Activated naive CD4-positive, alpha-beta T cell treated with Interleukin-2 at 50 U/mL for 16 hours (primary cell): ENCODE results near the gene NLGN1.
"Not testable (repeated sequence)": the region's sequence is repeated elsewhere in the genome, so short reads cannot be mapped to it uniquely, and the experiment has no call there.

ENCODE experiments used
- DNase-seq: peaks from one replicate; pipeline ENCODE4 v3.0.0-alpha.2; 2020

NLGN1 gene

DNA sequence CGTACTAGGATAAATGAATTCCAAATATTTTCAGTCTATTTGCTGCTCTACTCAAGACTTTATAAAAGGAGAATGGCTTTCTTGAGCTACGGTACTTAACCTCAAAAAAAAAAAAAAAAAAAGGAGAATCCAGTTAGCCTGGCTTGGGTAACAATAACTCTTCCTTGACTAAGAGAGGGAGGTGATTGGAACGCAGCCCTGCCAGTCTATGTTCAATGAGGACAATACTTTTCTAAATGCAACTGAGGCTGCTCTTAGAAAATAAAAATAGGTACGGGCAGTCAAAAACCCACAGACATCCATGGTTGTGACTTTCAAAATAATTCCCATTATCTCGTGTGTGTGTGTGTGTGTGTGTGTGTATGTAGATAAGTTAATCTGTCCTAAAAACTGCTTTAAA is 799.9 kb downstream of the NLGN1 start:
- DNase-seq, result no peak

DNA sequence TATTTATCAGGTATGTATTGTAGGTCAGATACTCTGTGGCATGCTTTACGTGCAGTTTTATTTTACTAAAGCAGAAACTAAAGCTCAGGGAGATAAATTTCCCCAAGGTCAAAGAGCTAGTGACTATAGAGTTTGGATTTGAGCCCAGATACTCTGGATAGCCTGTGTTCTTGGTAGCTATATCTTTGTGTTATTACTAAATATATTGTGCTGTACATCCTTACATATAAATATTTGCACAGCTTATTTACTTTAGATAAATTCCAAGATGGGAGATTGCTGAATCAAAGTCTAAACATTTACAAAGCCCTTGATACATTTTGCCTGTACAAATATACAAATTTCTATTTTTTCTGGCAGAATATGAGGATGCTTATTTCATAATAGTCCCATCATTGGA is 800.7 kb downstream of the NLGN1 start:
- no peak for DNase-seq

DNA sequence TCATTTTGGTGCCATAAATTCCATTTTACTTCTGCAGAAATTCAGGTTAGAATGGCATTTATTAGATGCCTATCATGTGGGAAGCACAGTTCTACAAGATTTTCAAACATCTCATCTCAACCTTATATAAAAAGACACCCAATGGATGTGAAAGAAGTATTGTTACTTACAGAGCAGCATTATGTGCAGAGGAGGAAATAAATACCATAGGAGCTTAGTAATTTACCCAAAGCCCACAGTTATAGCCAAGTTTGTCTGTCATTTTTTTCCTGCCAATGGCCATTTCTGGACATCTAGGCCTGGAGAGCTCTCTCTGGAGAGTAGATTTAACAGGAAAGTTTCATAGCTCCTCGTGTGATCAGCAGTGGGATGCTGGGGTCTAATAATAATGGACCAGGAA is 802.2 kb downstream of the NLGN1 start:
- no peak for DNase-seq

DNA sequence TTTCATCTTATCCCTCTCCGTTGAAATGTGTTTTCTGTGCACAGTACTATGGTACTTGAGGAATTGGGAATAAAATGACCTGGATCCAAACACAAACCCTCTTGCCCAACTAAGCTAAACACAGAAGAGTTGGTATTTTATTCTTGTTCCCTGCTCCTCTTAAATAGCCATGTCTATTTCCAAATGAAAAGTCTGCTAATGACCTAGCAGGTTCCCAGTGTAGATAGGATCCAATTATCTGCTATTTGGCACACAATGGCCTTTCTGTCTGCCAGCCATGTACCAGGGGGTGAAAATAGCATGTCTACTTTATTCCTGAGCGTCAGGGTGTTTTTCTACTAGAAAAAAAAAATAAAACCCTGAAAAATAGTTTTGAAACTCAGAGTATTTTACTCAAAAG is 804.6 kb downstream of the NLGN1 start:
- no peak for DNase-seq

DNA sequence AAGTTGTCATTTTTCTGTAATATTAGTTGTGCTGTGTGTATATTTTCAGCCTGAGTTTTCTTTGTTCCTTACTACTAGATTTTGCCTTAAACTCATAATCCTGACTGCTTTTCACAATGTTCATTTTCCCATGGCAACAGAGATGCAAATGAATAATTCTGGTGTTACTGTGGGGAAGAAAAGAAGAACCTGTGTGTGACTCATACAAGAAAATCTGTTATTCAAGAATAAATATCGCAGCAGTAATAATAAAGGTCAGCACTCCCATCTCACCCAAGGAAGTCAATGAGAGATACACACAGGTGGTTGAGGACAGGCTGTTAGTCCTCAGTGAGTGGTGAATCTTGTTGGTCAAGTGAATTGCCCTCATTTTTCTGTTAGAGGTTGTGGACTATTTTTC is 805.0 kb downstream of the NLGN1 start:
- no peak for DNase-seq

DNA sequence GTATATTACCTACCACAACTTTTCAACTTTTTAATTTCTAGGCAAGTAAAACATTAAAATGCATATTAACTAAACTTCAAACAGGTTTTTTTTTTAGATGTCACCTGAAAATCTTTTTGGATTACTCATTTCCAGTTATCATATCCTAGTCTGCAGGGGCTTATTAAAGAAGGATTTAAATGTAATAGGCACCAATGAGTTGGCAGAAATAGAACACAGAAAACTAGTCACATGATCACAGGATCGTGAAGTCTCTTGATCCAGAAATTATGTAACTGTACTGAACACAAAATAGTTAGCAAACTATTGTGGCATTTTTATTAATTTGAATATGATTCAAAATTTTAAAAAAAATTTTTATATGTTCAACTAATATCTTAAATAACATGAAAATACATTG is 807.2 kb downstream of the NLGN1 start:
- no peak for DNase-seq

DNA sequence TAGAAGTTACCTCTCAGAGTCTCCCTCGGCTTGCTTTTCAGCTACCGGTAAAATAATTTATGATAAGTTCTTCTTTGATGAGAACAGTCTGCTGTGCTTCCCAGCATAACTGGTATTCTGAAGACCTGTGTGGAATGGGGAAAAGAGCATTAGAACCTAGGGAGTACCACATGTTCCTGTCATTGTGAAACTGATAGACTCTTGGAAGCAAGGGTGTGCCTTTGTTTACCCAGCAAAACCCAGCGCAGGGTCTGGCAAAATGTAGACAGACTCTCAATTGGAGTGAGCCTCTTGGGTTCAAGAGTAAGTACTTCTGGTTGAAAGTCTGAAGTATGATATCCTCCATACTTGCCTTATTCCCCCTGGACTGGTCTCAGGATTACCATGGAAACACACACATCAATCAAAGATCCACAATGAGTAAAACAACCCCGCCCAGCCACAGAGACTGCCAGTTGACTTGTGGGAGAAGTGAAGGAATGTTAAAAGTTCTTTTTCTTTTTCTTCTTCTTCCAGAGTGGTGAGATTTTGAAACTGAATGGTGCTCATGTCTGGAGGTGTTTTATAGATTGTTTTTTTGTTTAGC is 809.2 kb downstream of the NLGN1 start:
- no peak for DNase-seq

DNA sequence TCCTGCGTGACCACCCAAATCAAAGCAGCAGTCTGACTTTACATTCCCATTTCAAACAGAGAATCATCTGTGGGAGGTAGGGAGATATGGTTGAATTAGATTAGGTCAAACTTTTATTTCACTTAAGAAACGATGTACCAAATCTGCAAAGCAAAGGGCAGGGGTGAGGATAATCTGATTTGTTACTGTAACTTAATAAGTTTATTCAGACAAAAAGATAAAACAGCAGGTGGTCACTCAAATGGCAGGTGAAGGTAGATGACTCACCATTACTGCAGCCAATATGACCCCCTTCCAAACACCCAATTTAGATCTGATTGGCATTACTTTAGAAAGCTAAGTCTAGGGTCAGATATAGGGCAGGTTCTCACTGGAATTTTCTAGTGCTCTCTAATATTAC is 810.6 kb downstream of the NLGN1 start:
- DNase-seq, result no peak

DNA sequence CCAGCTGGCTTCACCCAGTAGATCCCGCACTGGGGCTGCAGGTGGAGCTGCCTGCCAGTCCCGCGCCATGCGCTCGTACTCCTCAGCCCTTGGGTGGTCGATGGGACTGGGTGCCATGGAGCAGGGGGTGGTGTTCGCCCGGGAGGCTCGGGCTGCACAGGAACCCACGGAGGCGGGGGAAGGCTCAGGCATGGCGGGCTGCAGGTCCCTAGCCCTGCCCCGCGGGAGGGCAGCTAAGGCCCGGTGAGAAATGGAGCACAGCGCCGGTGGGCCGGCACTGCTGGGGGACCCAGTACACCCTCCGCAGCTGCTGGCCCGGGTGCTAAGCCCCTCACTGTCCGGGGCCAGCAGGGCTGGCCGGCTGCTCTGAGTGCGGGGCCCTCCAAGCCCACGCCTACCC is 814.4 kb downstream of the NLGN1 start:
- DNase-seq, result not testable (repeated sequence)

DNA sequence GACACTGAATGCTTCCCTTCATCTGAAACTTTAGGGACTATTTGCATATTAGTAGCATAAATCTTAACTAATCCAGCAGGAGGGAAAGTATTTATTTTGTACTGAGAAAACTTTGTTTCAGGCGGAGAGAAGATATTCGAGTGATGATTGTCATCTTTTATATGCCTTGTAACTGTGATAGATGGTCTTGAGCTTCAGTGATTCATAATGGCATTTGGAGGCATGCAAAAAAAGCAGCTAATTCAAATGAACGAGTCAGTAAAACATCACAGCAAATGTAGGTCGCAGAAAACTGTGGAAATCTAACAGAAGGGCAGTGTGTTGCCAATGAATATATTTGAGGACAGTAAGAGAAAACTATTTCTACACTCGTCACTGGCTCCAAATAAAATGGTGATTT is 817.9 kb downstream of the NLGN1 start:
- DNase-seq, result no peak

DNA sequence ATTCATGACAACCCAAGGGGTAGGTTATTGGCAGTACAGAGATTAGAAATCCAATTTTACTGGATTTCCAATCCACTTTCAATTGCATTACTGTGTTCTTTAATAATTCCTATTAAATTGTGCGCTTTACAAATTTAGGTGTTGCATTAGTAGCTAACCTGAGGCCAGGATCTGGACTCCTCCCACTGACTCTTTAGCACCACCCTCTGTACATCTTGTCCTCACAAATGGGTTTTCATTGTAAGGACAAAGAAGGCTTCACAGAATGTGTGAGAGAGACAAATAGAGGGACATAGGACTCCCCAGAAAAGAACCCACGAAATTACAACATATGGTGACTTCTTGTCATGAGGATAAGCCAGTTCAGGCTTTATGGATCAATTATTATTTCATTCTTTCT is 818.5 kb downstream of the NLGN1 start:
- no peak for DNase-seq

DNA sequence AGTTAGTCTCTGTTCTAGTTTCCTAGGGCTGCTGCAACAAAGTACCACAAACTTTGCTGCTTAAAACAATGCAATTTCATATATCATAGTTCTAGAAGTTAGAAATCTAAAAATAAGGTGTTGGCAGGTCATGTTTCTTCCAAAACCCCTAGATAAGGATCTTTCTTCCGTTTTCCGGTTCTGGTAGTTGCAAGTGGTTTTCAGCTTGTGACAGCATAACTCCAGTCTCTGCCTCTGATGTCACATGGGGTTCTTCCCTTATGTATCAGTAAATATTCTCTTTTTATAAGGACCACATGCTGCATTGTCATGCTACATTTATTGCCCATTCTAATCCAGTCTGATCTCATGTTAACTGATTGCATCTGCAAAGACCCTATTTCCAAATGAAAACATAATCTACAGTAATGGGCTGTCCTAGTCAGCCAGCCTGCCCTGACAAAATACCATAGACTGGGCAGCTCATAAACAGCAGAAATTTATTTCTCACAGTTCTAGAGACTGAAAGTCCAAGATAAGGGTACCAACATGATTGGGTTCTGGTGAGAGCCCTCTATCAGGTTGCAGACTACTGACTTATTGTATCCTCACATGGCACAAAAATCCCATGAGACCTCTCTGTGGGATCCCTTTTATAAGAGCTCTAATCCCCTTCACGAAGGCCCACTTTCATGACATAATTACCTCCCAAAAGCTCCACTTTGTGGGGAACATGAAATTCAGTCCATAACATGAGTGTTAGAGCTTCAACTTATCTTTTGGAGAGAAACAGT is 819.6 kb downstream of the NLGN1 start:
- DNase-seq, result no peak

DNA sequence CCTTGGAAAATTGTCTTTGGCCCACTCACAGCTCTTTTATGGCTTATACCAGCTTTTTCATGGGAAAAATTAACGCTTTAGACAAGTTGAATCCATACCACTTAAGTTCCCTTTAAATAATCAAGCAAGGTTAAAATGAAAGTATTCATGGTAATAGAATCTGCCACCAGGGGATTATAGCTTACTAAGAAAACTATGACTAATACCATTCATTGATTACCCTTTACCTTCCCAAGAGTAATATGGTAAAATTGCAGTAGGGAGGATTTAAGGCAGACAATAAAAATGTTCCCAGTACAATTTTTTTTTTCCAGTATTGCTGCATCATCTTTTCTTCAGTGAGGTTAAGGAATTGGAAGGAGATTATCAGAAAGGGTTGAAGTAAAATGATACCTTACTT is 820.5 kb downstream of the NLGN1 start:
- no peak for DNase-seq

DNA sequence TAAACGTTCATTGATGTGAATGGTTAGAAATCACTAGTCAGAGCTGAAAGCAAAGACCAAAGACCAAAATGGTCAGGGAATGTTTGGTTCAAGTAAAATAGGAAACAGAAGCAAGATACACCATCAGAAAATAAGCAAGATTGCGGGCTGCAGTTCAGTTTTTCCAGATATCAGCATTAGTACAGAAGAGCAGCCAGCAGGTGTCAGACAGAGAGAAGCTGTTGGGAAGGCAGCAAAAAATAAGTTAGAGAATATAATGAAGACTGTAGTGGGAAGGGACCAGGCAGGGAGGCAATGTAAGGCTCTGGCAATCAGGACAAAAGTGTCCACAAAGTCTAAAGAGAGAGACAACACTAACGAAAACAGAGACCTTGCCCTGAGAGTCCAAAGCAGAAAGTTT is 822.2 kb downstream of the NLGN1 start:
- no peak for DNase-seq

DNA sequence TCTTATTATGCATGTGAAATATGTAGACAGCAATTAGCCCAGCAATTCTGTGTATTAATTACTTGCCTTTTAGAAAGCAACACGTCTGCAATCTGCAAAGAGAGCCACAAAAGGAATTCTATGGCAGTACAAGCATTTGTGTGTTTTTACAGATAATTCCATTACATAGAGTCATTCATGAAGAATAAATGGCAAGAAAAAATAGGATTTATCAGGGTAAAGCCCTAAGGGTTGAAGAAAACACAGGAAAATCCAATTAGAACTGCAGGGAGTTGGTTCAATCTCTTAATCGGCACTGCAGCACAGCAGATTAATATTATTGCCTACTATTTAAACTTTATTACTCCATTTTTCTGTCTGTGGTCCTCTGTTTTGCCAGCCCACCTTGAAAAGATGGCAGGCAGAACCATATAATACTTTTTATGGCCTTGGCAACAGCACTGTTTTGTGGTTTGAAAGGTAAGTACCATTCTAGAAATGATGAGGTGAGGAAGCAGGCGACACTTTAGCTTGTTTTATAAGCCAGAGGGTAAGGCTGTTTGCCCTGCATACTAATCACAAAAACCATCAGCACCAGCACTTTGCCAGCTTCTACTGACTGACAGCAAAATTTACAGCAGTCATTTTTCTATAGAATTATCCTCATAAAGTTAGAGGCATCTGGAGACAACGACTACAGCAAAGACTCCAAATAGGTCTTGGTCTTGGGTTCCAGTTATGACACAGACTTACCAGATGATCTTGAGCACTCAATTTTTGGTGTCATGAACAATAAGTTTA is 823.4 kb downstream of the NLGN1 start:
- DNase-seq, result no peak

DNA sequence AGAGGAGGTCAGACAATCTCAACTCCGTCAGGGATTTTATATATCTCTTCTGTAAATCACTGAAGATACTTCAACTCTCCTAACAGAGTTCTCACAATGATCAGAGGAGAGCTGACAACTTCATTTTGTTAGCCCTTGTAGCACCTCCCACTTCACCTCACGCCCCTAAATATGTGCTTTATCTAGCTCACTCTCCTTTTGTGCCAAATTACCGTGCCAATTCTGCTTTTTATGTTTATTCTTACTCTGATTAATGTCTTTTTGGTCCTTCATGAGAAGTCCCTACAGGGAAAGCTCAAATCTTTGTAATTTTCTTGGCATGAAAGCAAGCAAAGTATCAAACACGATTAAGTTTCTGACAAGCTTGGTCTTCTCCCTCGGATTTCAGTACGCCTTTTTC is 825.5 kb downstream of the NLGN1 start:
- no peak for DNase-seq

DNA sequence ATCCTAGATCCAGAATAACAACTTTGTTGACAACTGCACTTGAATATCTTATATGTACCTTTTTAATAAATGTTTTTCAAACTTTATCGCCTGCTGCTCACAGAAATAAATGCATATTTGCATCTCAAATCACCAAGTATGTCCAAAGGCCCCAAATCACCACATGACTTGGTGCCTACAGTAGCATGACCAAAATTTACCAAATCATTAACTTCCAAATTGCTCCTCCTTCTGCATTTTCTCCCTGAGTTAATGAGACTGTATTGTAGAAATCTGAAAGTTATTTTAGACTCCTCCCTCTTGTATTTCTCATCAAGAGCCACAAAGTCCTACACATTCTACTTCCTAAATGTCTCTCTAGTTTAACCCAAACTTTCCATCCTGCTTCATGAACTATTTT is 826.1 kb downstream of the NLGN1 start:
- no peak for DNase-seq

DNA sequence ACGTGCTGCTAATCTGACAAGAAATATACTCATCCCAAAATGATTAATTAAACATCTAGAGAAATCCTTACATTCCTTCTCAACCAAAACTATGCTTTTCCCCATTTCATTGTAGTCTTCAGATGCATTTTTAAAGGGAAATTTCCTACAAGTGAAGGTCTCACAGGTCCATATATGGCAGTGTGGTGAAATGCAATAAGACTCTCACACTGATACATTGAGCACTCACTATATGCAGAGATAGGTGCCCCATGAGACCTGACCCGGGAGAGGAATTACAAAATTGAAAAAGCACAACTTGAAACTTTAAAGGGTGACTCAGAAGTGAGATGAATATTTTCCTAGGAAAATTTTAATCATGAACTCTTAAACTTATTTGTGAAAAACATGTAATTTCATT is 832.4 kb downstream of the NLGN1 start:
- DNase-seq, result no peak

DNA sequence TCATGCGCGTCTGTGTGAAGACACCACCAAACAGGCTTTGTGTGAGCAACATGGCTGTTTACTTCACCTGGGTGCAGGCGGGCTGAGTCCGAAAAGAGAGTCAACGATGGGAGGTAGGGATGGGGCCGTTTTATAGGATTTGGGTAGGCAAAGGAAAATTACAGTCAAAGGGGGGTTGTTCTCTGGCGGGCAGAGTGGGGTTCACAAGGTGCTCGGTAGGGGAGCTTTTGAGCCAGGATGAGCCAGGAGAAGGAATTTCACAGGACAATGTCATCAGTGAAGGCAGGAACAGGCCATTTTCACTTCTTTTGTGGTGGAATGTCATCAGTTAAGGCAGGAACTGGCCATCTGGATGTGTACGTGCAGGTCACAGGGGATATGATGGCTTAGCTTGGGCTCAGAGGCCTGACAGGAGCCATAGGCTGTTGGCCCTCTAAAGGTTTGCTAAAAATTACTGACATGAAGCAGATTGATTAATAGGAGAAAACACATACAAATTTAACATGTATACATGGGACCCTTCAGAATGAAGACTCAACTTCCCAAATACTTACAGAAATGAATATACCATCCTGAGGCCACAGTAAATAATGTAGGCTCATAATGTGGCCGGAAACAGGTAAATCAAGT is 834.6 kb downstream of the NLGN1 start:
- DNase-seq, result not testable (repeated sequence)

DNA sequence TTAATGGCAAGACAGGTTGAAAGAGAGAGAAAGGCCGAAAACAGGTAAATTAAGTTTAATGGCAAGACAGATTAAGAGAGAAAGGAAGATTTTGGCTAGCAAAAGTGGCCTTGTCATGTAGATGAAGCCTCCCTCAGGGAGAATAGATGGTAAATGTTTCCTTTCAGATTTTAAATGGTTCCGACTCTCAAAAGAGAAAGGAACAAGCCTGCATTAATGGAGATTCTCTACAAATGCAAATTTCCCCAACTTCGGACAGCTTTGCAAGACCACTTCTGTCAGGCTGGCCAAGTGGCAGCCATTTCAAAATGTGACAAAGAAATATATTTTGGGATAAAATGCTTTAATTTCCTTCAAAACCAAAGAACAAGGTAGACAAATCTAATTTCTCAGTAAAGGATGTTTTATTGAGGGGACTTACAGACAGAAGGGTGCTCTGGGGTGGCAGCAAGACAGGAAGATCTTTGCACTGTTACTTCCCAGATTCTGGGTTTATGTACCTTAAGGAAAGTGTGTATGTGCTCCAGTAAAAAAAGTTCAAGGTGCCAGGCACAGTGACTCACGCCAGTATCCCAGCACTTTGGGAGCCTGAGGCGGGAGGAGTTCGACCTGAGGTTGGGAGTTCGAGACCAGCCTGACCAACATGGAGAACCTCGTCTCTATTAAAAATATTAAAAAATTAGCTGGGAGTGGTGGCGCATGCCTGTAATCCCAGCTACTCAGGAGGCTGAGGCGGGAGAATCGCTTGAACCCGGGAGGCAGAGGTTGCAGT is 835.3 kb downstream of the NLGN1 start:
- no peak for DNase-seq

DNA sequence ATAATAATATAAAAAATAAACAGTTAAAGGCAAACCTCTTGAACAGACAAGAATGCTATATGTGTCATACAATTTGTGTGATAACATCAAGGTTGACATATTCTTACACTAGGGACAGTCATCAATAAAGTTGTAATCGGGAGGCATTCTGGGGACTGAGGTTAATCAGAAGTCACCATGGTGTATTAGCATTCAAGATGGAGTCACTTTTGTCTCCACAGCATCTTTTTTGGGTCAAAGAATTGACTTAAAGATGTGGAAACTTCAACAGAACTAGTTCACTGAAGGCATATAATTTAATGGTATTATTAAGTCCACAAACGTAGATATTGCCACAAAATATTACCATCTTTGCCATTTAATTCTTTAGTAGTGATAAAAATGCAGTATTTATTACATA is 836.0 kb downstream of the NLGN1 start:
- no peak for DNase-seq

DNA sequence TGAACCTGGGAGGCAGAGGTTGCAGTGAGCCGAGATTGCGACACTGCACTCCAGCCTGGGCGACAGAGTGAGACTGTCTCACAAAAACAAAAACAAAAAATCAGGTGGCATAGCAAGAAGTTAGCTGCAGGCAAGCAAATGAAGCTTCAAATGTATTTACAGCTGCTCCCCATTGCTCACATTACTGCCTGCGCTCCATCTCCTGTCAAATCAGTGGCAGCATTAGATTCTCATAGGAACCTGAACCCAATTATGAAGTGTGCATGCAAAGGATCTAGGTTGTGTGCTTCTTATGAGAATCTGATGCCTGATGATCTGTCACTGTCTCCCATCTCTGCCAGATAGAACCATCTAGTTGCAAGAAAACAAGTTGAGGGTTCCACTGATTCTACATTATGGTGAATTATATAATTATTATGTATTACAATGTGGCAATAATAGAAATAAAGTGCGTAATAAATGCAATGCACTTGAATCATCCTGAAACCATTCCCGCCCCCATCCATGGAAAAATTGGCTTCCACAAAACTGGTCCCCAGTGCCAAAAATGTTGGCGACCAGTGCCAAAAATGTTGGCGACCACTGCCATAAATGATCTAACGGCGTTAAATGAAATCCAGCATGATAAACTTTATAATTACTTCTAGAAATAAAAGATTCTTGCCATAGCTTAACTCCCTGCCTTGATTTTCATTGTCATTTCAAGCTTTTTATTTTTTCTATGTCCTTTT is 844.9 kb downstream of the NLGN1 start:
- no peak for DNase-seq
